SIG-M5 treated with dmso at 0.1 percent for 504 hours (cell line): ENCODE measurements around the gene MAPT.

Experiments used
- DNase-seq: peaks from one replicate; lab custom pipeline; 2025; ENCODE audit not compliant: unreplicated experiment; lab: John Stamatoyannopoulos, UW

Gene MAPT

GRCh38 chr17:46044286-46044928 is 150.1 kb downstream of the MAPT start:
- DNase-seq: peak; percentile 80

DNA sequence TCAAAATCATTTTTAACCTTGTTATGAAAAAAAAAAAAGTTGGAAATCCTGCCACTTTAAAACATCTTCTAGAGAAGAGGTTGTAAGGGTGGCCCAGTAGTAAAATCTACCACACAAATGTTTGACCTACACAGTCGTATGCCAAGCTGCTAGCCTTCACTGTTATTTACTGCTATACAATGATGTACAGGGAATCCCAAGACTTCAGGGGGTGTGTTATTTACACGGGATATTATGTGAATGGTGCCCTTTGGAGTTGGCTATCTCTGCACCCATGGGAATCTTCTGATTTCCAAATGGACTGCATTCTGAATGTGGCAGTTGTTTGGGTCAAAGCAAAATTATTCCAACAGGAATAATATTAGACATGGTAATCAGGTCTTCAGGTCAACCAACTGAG is 150.6 kb downstream of the MAPT start:
- DNase-seq: no peak

DNA sequence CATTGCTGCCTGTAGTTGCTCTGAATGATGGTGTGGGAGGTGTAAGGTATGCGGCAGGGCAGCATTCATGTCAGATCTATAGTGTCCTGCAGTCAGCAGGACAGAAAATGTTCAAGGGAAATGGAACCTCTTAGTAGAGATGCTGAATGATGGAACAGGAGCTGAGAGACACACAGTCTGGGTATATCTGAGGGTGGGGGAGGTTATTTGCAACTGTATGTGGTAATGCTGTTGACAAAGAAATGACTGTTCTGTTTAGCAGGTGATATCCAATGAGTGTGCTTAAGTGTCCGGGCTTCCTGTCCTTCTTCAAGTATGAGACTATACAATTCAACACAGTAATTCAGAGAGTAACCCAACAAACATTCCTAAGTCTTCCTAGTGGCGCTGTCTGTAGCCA is 151.3 kb downstream of the MAPT start:
- DNase-seq: no peak

- DNase-seq: no peak
Observed at GRCh38 chr17:46046957-46047356, 152.6 kb downstream of the MAPT start.

GRCh38 chr17:46047398-46047797 is 153.0 kb downstream of the MAPT start:
- no peak for DNase-seq

- DNase-seq: no peak
Observed at GRCh38 chr17:46047856-46048255, 153.5 kb downstream of the MAPT start.

DNA sequence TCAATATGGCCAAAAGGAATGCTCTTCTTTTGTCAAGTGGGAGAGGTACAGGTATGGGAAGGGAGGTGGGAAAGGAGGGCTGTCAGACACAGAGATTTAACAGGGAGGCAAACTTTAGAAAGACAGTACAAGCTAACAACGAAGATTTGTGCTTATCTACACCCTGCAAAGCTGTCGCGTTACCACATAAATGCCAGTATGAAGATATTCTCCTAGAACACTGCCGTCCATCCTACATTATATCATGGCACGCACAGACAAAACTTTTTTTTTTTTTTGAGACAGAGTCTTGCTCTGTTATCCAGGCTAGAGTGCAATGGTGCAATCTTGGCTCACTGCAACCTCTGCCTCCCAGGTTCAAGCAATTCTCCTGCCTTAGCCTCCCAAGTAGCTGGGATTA is 155.3 kb downstream of the MAPT start:
- no peak for DNase-seq

GRCh38 chr17:46053911-46054534 is 159.7 kb downstream of the MAPT start:
- DNase-seq: no peak

DNA sequence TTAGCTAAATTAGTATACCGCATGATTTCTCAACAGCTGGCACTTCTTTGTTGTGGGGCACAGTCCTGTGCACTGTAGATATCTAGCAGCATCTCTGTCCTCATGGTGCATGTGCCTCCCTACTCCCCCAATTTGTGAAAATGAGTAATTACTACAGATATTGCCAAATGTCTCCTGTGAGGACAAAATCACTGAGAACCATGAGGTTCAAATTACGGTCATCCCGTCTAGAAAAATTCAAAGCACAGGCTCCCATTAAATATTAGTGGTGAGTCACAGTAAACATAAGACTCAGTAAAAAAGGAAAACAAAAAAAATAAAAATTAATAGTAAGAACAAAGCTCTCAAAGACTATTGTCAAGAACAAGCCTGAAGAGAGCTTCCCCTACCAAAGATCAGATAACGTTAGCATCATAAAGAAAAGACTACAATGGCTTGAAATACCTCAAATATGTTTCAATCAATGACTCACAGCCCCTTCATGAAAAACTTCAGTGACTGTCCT is 162.5 kb downstream of the MAPT start:
- peak; percentile 89 for DNase-seq

- DNase-seq: no peak
Observed at GRCh38 chr17:46057366-46057765, 163.0 kb downstream of the MAPT start.

- no peak for DNase-seq
Observed at GRCh38 chr17:46059486-46059885, 165.1 kb downstream of the MAPT start.

- DNase-seq: no peak
Observed at GRCh38 chr17:46060461-46060860, 166.1 kb downstream of the MAPT start.

GRCh38 chr17:46061435-46061834 is 167.1 kb downstream of the MAPT start:
- peak; percentile 8 for DNase-seq

DNA sequence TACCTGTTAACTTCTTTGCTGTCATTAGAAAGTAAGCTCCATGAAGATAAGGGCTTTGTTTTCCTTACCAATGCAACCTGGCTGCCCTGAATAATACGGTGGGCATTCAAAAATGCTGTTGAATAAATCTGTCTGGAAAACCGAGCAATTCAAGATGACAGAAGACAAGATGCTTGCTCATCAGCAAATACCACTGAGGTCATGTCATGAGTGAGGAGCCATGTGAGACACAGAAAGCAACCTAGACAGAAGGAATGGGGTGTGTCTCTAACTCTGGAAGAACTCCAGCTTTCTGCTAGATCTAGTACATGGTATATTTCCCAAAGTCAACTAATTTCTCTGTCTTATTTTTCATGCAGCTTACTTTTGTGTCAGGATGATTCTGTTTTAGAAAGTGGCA is 168.9 kb downstream of the MAPT start:
- DNase-seq: no peak

- no peak for DNase-seq
Observed at GRCh38 chr17:46064460-46064859, 170.1 kb downstream of the MAPT start.

GRCh38 chr17:46071796-46072195 is 177.4 kb downstream of the MAPT start:
- DNase-seq: no peak

DNA sequence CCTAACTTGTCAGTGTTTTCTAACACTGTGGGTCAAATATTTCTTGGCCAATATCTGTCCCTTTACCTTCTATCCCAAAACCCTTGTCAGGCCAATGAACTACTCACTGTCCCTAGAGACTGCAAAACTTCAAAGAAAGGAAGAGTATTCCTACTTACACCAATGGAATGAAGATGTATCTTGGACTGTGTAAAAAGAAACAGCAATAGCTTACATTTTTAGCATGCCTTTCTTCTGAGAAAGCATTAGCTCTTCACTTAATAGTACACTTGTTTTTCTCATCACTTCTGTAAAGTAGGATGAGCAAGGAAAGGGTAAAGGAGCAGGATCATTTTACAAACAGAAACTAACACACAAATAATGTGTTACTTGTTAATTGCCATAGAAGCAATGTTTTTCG is 178.6 kb downstream of the MAPT start:
- DNase-seq: no peak

DNA sequence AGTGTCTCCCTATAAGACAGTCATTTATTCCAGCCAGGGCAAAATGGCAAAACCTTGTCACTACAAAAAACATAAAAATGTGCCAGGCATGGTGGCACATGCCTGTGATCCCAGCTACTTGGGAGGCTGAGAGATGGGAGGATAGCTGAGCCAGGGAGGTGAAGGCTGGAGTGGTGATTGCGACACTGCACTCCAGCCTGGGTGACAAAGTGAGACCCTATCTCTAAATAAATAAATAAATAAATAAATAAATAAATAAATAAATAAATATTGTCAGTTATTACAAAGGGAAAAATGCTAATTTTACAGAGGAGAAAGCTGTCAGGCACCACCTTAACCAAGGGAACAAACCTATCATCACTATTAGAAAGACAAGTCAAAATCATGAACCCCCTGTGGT is 180.2 kb downstream of the MAPT start:
- DNase-seq: no peak
